ENCODE measurements around the gene ZNF790.

The ZNF790 gene

GRCh38 chr19:36771261-36772231 is 66.6 kb downstream of the ZNF790 start:
- DNase-seq: no peak
